OCI-LY7 (cell line): ENCODE results near the gene SAMMSON.

Source experiments
- EZH2phosphoT487 ChIP-seq: fragments of 200-600 bp; sonication (generic); IDR thresholded peaks from 2 replicates; pipeline ENCODE4 v1.6.1; 2018; ENCODE audit warnings: low read depth, borderline replicate concordance, mild to moderate bottlenecking, mixed run types, antibody characterized with exemption, low read length, moderate library complexity, mixed read lengths
- TF ChIP-seq, protein P1 (sequence below): fragments of 200-600 bp; sonication (generic); conservative IDR thresholded peaks from 2 replicates; pipeline ENCODE4 v1.5.1; 2014; ENCODE audit warnings: mild to moderate bottlenecking, antibody characterized with exemption, low read length, moderate library complexity, mixed read lengths

DNA sequence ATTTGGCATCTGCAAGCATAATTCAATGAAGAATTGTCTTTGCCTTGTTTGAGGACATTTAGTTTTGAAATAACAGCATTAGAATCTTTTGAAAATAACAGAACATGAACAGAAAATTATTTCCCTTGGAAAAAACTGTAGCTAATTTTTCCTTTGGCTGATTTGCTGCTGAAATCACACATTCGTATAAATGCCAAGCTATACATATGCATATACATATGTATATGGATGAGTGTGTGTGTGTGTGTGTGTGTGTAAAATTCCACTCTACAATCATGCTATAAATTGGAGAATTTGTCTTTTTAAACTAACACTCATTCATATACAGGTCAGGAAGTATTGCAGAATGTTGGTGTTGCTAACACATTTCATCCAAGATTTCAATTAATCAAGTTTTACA, 57.9 kb downstream of the SAMMSON start:
- TF ChIP-seq, protein P1, sequence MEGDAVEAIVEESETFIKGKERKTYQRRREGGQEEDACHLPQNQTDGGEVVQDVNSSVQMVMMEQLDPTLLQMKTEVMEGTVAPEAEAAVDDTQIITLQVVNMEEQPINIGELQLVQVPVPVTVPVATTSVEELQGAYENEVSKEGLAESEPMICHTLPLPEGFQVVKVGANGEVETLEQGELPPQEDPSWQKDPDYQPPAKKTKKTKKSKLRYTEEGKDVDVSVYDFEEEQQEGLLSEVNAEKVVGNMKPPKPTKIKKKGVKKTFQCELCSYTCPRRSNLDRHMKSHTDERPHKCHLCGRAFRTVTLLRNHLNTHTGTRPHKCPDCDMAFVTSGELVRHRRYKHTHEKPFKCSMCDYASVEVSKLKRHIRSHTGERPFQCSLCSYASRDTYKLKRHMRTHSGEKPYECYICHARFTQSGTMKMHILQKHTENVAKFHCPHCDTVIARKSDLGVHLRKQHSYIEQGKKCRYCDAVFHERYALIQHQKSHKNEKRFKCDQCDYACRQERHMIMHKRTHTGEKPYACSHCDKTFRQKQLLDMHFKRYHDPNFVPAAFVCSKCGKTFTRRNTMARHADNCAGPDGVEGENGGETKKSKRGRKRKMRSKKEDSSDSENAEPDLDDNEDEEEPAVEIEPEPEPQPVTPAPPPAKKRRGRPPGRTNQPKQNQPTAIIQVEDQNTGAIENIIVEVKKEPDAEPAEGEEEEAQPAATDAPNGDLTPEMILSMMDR, result no peak
- TF ChIP-seq EZH2phosphoT487, result no peak
